GM21528 (cell line): ENCODE results near the gene IGLON5.

ENCODE experiments used
- ATAC-seq: cut with Tn5 transposase; IDR thresholded peaks from one replicate; pipeline ENCODE4 v1.9.1; 2021; ENCODE audit warnings: mild to moderate bottlenecking, moderate library complexity; ENCODE audit not compliant: unreplicated experiment, low FRiP score

IGLON5 gene

GRCh38 chr19:51311351-51312257, at the start of gene IGLON5:
TSS of gene IGLON5 (plus strand) at chr19:51311644. CDS start at chr19:51311848, 204 bp downstream.
- no peak for ATAC-seq

- ATAC-seq, result no peak
Measured at GRCh38 chr19:51263808-51264207, 47.6 kb upstream of the IGLON5 start.

DNA sequence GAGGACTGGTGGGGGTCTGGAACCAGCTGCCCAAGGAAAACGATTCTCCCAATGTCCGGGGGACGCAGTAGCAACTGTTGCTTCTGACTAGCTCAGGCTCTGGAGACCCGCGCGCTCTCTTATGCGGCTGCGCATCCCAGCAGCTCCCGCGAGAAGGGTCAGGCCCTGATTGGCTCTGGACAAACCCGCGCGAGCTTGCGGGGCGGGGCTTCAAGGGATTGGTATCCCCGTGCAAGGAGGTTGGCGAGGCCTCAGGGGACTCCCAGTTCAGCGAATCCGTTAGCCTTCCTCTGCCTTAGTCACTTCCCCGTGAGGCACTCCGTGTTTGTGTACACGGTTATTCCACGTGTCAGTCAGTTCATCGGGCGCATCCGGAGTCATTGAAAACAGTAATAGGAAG, 40.4 kb upstream of the IGLON5 start:
- no peak for ATAC-seq

DNA sequence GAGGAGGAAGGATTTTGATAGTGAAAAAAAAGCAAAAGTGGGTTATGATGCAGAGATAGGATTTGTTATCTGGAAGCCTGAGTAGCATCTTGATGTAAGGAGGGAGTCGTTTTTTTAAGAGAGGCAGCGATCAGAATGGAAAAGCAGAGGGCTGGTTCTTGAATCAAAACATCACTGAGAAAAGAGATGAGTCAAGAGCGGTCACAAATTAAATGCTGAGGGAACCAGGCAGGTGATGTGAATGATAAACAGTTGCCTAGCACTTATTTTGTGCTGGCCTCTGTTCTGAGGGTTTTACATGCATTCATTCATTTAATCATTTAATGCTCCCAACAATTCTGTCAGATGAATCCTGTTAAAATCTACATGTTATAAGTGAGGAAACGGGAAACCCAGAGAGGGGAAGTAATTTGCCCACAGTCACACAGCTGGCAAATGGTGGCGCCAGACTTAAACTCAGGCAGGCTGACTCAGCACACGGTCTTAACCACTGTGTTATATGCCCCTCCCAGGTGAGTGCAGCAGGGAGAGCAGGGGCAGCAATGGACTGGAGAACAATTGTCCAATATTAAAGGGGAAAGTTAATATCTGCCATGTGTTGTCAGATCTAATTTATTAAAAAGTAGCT, 39.1 kb upstream of the IGLON5 start:
- no peak for ATAC-seq

GRCh38 chr19:51274049-51274770, 37.2 kb upstream of the IGLON5 start:
- ATAC-seq, result no peak

DNA sequence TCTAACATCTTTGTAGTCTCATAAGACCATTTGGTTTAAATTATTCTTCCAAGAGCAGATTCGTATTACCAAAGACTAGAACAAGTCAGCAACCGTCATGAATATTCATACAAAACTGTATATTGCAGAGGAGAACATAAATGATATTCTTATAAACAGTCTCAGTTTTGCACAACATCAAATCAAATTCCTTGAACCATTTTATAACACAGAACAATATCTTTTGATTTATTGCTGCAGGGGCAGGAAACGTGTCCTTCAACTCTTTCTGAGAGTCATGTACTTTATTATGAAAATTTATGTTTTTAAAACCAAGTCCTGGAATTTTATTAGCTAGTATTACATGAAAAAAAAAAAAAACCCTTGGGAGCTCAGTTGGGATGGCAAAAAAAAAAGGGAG, 34.3 kb upstream of the IGLON5 start:
- no peak for ATAC-seq

GRCh38 chr19:51282335-51282734, 29.1 kb upstream of the IGLON5 start:
- ATAC-seq, result no peak

DNA sequence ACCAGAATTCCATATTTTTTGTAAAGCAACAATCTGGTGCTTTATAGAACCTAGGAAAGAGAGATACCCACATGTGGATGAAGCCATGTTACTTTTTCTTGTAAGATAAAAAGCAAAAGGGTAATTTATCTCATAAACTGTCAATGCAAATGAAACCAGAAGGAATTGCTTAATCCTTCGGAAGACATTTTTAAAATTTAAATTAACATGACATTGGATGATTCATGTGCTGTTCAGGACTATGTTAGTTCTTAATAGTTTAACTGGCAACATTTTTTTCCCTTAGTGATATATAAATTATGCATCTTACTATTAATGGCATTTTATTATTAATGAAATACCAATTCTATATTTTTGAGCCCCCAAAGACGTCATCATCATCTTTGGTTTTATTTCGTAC, 25.8 kb upstream of the IGLON5 start:
- ATAC-seq, result no peak

DNA sequence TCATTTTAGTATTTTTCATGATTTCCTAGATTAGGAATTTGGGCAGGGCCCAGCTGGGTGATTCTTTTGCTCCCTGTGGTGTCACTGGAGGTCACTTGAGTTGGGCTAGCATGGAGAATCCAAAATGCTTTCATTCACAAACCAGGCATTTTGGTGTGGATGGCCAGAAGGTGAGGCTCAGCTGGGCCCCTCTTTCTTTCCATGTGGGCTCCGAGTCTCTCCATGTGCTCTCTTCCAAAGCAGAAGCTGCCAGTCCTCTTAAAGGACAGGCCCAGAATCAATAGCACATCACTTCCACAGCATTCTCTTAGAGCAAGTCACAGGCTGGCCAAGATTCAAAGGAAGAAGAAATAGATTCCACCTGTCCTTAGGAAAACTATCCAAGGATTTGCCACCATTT, 21.8 kb upstream of the IGLON5 start:
- ATAC-seq, result no peak

DNA sequence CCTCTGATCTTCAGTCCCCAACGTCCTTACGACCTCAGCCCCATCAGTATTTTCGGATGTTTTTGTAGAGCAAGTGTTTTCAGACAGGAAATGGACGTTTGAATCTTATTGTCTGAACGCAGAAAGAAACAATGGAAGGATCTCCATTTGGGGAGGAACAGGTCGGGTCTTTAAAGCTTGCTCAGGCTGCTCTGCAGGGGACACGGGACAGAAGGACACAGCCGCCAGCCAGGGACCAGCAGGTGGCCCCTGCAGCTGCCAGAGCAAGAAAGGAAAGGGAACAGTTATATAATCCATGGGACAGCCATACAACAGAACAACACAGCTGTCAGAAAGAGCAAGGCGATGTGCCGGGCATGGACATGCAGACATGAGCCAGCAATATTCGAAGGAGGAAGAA, 18.5 kb upstream of the IGLON5 start:
- no peak for ATAC-seq

DNA sequence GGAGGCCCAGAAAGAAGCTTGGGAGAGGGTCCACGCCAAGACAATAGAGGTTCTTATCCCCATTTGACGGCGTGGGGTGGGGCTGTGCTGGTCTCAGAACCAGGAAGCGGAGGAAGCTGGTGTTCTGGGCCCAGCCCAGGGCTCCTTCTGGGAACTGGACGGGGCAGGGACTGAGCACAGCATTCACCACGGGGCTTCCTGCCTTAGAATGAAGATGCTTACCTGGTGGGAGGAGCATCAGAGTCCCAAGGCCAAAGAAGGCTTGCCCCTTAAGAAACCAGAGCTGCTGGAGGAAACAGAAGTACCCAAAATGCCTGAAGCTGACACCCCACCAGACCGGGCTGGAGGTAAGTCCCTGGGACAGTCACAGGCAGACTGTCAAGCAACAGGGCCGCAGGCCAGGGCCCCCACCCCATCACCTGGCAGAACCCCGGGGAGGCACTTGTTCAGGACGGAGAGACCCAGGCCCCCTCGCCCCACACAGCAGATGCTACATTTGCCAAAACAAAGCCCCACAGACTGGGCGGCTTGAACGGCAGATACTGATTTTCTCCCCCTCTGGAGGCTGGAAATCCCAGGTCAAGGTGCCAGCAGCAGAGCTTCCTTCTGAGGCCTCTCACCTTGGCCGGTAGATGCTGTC, 17.8 kb upstream of the IGLON5 start:
- no peak for ATAC-seq

DNA sequence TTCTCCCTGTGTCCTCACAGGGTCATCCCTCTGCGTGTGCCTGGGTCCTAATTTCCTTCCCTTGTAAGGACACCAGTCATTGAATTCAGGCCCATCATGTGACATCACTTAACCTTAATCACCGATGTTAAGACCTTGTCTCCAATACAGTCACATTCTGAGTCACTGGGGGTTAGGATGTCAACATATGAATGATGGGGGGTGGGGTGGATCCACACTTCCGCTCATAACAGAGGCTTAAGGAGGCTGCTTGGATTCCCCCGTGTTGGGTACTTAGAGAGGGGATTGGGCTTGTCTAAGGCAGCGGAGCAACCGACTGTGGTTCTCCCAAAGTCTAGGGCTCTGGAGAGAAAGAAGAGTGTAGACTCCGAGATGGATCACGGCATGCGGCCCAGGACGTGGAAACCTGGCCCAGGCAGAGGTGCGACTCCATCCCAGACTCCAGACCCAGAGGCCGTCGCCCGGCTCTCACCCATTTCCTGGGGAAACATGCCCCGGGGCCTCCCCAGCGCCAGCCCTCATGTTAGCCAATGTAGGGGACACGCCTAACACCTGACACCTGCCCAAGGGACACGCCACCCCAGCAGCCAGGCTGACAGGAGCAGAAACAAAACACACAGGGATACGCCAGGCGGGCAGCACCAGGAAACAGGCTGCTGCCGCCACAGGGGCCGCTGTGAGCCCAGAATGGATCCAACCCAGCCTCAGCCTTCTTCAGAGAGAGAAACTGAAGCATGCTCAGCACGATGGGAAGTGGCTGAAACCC, 17.1 kb upstream of the IGLON5 start:
- no peak for ATAC-seq

DNA sequence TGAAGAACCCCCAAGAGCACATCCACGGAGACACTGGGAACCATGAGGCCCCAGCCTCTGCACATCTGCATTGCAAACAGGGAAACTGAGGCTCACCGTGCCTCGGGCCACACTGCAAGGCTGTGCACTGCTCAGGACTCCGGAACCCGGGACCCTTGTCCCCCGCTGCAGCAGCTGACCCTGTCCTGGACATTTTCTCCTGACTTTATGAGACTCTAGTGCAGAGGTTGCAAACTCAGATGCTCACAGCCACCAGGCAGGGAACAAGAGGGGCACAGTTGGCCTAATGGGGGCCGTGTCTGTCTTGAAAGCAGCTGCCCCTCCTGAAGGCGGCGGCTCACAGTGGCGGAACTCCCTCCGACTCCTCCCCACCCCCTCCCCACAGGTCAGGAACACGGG, 16.5 kb upstream of the IGLON5 start:
- ATAC-seq, result no peak

- no peak for ATAC-seq
Measured at GRCh38 chr19:51295382-51296126, 15.9 kb upstream of the IGLON5 start.

- no peak for ATAC-seq
Measured at GRCh38 chr19:51296336-51297093, 14.9 kb upstream of the IGLON5 start.

- no peak for ATAC-seq
Measured at GRCh38 chr19:51297406-51297805, 14.0 kb upstream of the IGLON5 start.

DNA sequence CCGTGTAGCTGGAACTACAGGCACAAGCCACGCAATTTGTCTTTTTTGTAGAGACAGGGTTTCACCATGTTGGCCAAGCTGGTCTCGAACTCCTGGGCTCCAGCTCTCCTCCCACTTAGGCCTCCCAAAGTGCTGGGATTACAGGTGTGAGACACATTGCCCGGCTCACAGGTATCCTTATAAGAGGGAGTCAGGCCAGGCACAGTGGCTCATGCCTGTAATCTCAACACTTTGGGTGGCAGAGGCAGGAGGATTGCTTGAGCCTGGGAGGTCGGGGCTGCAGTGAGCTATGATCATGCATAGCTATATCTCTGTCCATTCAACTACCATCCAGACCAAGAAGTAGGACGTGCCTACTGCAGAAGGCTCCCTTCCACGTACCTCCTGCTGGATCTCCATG, 10.2 kb upstream of the IGLON5 start:
- no peak for ATAC-seq

- no peak for ATAC-seq
Measured at GRCh38 chr19:51305479-51305878, 6.0 kb upstream of the IGLON5 start.

GRCh38 chr19:51316688-51317087, 5.2 kb downstream of the IGLON5 start:
- no peak for ATAC-seq
